Thyroid gland (tissue), 4 donors: ENCODE results near the gene OR5M11.

Experiments
- POLR2A ChIP-seq, 2 donors: fragments of 450-650 bp; IDR thresholded peaks; one replicate each; pipeline ENCODE4 v1.6.1; 2017; ENCODE audit warnings: antibody characterized with exemption in 2 of 2, mild to moderate bottlenecking in 2 of 2, moderate library complexity in 1 of 2
- TF ChIP-seq, protein P1 (sequence below), 6 experiments: fragments of 200-600 bp in 3 of 6; fragments of 450-650 bp in 3 of 6; sonication (generic) in 3 of 6; IDR thresholded peaks; one replicate each; pipeline ENCODE4 v1.5.1; 2016 to 2019; ENCODE audit warnings: antibody characterized with exemption in 6 of 6, mild to moderate bottlenecking in 2 of 6, inconsistent platforms in 1 of 6, moderate library complexity in 1 of 6

DNA sequence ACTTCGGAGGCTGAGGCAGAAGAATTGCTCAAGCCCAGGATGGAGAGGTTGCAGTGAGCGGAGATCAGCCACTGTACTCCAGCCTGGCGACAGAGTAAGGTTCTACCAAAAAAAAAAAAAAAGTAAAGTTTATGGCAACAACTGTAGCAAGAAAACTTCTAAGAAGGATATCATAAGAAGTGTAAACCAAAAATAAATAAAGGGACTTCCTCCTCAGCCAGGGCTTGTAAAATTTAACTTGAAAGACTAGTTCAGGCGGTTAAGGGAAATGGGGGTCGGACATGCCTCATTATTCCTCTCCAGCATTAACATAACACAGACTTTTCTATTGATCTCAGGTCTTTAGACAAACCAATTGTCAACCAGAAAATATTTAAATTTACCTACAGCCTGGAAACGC, 2.5 kb upstream of the OR5M11 start:
- TF ChIP-seq, protein P1, sequence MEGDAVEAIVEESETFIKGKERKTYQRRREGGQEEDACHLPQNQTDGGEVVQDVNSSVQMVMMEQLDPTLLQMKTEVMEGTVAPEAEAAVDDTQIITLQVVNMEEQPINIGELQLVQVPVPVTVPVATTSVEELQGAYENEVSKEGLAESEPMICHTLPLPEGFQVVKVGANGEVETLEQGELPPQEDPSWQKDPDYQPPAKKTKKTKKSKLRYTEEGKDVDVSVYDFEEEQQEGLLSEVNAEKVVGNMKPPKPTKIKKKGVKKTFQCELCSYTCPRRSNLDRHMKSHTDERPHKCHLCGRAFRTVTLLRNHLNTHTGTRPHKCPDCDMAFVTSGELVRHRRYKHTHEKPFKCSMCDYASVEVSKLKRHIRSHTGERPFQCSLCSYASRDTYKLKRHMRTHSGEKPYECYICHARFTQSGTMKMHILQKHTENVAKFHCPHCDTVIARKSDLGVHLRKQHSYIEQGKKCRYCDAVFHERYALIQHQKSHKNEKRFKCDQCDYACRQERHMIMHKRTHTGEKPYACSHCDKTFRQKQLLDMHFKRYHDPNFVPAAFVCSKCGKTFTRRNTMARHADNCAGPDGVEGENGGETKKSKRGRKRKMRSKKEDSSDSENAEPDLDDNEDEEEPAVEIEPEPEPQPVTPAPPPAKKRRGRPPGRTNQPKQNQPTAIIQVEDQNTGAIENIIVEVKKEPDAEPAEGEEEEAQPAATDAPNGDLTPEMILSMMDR (IDR thresholded peaks at IDR 0.05) = no peak
- TF ChIP-seq POLR2A (IDR thresholded peaks at IDR 0.05) = no peak
